GM13977 (cell line): Measurements from ENCODE around the gene AMBN.

Experiments
- DNase-seq: peaks from one replicate; pipeline ENCODE4 v3.0.0; 2012; ENCODE audit warnings: low spot score
- in situ Hi-C: fragments of 300-500 bp; cut with MboI; formaldehyde crosslinking; loops from one replicate; pipeline ENCODE4 v1.12.0; 2022; ENCODE audit warnings: low sequenced_read_pairs, low pct_unique_long_range_greater_than_20kb, mixed read lengths, inconsistent platforms; ENCODE audit not compliant: unreplicated experiment
- TF ChIP-seq, protein P1 (sequence below): IDR thresholded peaks from 2 replicates; pipeline ENCODE4 v1.5.1; 2012; ENCODE audit warnings: mild to moderate bottlenecking, control low read depth; ENCODE audit not compliant: insufficient read depth; ENCODE audit errors: extremely low read depth, missing control alignments

The AMBN gene

DNA sequence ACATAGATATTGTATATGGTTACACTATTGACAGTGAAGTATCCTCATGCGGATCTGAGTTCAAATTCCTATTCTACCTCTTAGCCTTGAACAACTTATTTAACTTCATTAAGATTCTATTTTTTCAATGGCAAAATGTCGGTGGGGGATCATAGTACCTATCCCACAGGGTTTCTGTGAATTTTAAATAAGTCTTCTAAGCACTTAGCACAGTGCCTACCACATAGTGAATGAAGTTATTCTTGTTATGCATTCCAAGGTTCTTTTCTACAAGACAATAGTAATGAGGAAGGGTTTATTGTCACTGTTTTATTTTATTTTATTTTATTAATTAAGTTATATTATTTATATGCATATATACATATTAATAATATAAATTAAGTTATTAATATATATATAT, 27.7 kb downstream of the AMBN start:
- in situ Hi-C loops, result no loop called here
- DNase-seq, result no peak
- TF ChIP-seq, protein P1, sequence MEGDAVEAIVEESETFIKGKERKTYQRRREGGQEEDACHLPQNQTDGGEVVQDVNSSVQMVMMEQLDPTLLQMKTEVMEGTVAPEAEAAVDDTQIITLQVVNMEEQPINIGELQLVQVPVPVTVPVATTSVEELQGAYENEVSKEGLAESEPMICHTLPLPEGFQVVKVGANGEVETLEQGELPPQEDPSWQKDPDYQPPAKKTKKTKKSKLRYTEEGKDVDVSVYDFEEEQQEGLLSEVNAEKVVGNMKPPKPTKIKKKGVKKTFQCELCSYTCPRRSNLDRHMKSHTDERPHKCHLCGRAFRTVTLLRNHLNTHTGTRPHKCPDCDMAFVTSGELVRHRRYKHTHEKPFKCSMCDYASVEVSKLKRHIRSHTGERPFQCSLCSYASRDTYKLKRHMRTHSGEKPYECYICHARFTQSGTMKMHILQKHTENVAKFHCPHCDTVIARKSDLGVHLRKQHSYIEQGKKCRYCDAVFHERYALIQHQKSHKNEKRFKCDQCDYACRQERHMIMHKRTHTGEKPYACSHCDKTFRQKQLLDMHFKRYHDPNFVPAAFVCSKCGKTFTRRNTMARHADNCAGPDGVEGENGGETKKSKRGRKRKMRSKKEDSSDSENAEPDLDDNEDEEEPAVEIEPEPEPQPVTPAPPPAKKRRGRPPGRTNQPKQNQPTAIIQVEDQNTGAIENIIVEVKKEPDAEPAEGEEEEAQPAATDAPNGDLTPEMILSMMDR, result no peak

DNA sequence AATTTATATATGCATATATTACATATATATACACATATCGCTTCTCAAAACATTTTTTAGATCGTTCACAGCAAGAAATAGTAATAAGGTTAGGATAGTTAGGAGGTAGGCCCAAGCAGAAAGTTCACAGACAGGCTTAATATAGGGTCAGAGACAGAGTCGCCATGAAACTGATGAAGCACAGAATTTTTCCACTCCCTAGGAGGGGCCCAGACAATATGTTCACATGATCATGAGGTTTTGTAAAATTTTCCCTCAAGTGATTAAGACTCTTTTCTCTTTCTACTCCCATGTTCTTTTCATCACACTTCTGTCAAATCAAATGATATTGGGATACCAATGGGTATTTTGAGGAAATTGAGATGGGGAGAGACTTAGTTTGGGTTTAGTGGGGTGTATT, 31.3 kb downstream of the AMBN start:
- in situ Hi-C loops, result no loop called here
- no peak for DNase-seq
- TF ChIP-seq, protein P1, result no peak

DNA sequence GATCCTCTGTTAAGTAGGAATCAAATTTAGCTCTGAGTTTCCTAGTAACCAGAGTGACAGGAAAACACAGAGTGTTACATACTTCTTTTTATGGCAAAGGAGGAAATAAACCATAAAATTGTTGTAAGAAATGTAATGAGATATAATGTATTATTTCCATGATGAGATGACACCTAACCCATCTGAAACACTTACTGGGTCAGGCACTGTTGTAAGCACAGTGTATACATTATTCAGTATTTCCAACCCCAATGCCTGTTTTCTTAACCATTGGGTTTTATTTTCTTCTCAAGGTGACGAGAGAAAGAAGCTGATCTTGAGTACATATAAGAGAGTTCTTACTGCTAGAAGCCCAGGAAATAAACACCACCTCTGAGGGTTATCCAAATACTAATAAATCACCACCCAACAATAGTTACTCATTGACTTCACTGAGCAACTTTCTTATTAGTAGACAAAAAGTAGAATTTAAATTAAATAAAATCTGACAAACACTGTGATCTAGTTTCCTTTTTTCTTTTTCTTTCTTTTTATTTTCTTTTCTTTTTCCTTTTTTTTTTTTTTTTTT, 32.3 kb downstream of the AMBN start:
- TF ChIP-seq, protein P1, result no peak
- no peak for DNase-seq
- in situ Hi-C loops, result no loop called here

DNA sequence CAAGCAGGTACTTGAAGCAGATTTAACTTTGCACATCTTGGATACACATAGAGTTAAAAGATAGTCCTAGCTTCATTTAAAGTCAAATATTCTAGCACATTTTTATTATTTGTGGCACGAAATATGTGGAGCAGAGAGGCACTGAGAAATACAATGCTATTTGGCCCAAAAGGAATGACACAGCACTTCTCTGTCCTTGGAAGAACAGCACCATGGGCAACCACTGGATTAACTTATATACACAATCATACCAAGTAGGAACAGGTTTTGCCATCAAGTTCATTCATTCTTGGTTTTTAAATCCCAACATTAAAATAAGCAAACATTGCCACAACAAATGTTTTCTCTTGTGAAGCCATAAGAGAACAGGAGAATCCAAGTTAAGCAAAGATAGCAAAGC, 35.6 kb downstream of the AMBN start:
- TF ChIP-seq, protein P1, result no peak
- DNase-seq, result no peak
- in situ Hi-C loops, result no loop called here

DNA sequence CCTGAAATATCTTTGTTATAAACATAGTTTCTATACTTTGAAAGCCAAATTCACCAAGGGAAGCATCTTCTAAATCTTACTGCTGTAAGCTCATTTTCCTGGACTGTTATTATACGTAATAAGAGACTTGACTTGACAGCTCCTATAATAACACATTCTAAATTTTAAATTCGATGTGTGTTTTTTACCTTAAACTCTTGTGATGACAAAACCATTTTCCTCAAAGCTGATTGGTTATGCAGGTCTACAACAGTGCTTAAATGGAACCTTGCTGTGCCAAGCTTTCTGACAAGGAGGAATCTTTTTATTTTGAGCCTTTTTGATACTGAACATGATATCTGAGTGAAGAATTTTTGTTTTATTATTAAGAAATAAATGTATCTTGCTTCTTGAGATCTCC, 36.4 kb downstream of the AMBN start, which contains the start of gene ENAM:
Gene ENAM, plus strand, starts transcription at position 301 of the 400 bp plus-strand sequence. CDS start 757 bp downstream, outside the sequence.
- TF ChIP-seq, protein P1, result no peak
- in situ Hi-C loops, result no loop called here
- no peak for DNase-seq

DNA sequence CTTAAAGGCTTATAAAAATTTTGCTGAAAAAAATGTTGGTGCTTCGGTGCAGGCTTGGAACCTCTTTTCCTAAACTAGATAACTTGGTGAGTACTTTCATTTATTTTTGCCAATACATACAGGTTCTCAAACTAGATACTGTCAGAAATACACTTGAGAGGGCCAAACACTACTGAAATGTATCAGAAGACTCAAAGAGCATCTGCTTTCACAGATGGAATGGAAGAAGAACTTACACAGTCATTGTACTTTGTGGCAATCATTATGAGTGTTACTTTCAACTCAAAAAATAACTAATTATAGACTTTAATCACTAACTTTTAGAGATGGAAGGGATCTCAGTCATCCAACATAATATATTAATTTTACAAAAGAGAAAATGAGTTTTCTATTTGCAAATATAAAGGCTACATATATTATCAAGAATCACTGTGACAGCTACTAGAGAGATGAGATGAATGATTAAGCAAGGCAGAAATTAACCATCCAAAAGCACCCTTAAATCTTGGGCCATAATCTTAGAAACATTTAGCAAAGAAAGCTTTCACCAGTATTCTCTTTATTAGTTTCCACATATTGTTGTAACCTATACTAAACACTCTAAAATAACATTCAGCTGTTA, 37.5 kb downstream of the AMBN start:
- TF ChIP-seq, protein P1, result no peak
- in situ Hi-C loops, result no loop called here
- no peak for DNase-seq
